ES-I3 (cell line): ENCODE measurements around the gene IKZF2.

Source experiments
- H3K36me3 ChIP-seq: 2 replicates; pipeline ENCODE4 v1.6.1; 2013; ENCODE audit warnings: mild to moderate bottlenecking, low read length, control low read depth, moderate library complexity; ENCODE audit not compliant: insufficient read depth
- H3K4me1 ChIP-seq: 2 replicates; pipeline ENCODE4 v1.6.1; 2013; ENCODE audit warnings: mild to moderate bottlenecking, control low read depth, low read length; ENCODE audit not compliant: insufficient read depth
- H3K9ac ChIP-seq: 2 replicates; pipeline ENCODE4 v1.6.1; 2013; ENCODE audit warnings: low read depth, mild to moderate bottlenecking, low read length, moderate library complexity
- H3K9me3 ChIP-seq: 2 replicates; pipeline ENCODE4 v1.6.1; 2013; ENCODE audit warnings: mild to moderate bottlenecking, low read length, moderate library complexity; ENCODE audit not compliant: control insufficient read depth, insufficient read depth

Gene IKZF2

DNA sequence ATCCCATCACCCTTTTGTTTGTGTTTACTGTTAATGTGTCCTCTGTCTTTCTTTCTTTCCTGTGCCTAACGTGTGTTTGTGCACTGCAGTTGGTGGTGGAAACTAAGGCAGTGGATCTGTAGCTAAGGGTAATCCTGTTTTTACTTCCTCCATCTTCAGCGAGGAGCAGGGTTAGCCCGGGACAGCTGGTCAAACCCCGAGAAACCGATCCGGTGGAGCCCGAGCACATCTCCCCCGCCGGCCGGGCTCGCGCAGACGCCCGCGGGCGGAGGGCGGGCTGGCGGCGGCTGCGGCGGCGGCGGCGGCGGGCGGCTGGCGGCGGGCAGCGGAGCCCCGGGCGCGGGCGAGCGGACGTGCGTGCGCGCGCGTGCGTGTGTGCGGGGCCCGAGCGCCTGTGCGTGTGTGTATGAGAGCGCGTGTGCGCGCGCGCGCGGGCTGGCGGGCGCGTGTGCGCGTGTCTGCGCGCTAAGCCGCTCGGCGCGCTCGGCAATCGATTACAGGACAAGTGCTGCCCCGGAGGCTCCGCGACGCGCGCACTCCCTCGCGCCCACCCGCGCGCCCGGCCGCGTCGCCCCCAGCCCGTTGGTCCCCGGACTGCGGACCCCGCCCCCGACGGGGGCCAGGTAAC is at the start of gene IKZF2:
TSS of gene IKZF2 (minus strand) at position 176 of the 628 bp plus-strand sequence. CDS start 2,983 bp downstream, outside the sequence.
- Histone ChIP-seq H3K4me1 (peaks cover 7% of the 10 kb centered on the region), H3K9me3 (no peaks in the 10 kb centered on the region), H3K36me3 (no peaks in the 10 kb centered on the region), H3K9ac (peak within 1 kb of the TSS; percentile 80)

GRCh38 chr2:213199871-213200270 is 48.5 kb upstream of the IKZF2 start:
- Histone ChIP-seq H3K36me3 (no peaks in the 10 kb centered on the region), H3K9me3 (0 out of 2 replicates have a peak, but pooled peaks cover 6% of the 10 kb centered on the region), H3K9ac (no peak overlapping the region), H3K4me1 (no peaks in the 10 kb centered on the region)

GRCh38 chr2:213189001-213189899 is 37.8 kb upstream of the IKZF2 start:
- peaks cover 6% of the 10 kb centered on the region; the same call in 1 of the 2 replicates for H3K4me1 ChIP-seq
- H3K36me3 ChIP-seq: no peaks in the 10 kb centered on the region
- H3K9ac ChIP-seq: peak overlapping the region; percentile 78
- 0 out of 2 replicates have a peak, but pooled peaks cover 7% of the 10 kb centered on the region for H3K9me3 ChIP-seq

DNA sequence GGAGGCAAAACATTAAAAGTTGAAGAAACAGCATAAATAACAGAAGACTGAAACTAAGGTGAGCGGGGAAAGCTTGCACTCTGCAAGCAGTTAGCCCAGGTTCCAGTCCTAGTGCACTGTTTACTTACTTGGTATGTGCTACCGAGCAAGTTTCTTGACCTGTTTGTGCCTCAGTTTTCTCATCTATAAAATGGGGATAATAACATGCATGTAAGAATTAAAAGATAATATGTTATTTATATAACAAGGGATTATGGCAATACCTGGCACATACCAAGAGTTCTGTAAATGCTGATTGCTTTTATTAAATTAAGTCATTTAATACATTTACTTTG is 37.1 kb upstream of the IKZF2 start:
- Histone ChIP-seq H3K9me3 (0 out of 2 replicates have a peak, but pooled peaks cover 7% of the 10 kb centered on the region), H3K9ac (no peak overlapping the region; the same call in 1 of the 2 replicates), H3K36me3 (no peaks in the 10 kb centered on the region), H3K4me1 (peaks cover 6% of the 10 kb centered on the region; the same call in 1 of the 2 replicates)

- no peaks in the 10 kb centered on the region for H3K36me3 ChIP-seq
- peaks cover 6% of the 10 kb centered on the region; the same call in 1 of the 2 replicates for H3K4me1 ChIP-seq
- 0 out of 2 replicates have a peak, but pooled peaks cover 7% of the 10 kb centered on the region for H3K9me3 ChIP-seq
- H3K9ac ChIP-seq: no peak overlapping the region; the same call in 1 of the 2 replicates
Observed at GRCh38 chr2:213187833-213188532, 36.6 kb upstream of the IKZF2 start.

- Histone ChIP-seq H3K4me1 (peaks cover 11% of the 10 kb centered on the region), H3K9ac (no peak overlapping the region), H3K9me3 (0 out of 2 replicates have a peak, but pooled peaks cover 7% of the 10 kb centered on the region), H3K36me3 (no peaks in the 10 kb centered on the region)
Observed at GRCh38 chr2:213187386-213187785, 36.0 kb upstream of the IKZF2 start.

DNA sequence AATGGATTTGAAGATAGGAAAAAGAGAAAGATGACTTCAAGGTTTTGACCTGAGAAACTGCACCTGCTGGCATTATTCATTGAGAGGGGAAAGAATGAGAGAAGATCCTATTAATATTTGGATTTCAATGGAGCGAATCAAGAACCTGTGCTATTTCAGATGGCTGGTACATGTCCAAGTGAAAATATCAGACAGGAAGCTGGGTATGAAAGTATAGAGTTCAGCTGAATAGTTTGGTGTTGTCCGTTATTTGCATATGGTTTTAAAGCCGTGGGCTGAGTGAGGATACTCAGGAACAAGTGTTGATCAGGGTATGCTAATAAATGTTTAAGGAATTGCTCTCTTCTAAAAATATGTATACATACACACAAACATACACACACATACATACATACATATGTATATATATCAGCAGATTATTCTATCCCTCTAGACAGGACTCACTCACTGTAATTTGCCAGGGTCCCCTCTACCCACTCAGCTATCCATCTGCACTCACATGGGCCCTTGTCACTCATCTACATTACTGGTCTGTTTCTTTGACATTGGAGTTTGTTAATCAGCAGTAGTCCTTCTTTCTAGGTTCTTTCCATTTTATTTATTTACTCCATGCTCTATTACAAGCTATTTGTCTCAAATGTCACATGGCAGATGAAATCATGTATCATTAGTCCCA is 33.9 kb upstream of the IKZF2 start:
- Histone ChIP-seq H3K36me3 (no peaks in the 10 kb centered on the region), H3K9me3 (no peaks in the 10 kb centered on the region), H3K9ac (no peak overlapping the region), H3K4me1 (peaks cover 20% of the 10 kb centered on the region)

GRCh38 chr2:213181712-213182111 is 30.3 kb upstream of the IKZF2 start:
- H3K9ac ChIP-seq: no peak overlapping the region
- H3K9me3 ChIP-seq: peaks cover 2% of the 10 kb centered on the region; the same call in 1 of the 2 replicates
- H3K4me1 ChIP-seq: peaks cover 14% of the 10 kb centered on the region
- H3K36me3 ChIP-seq: no peaks in the 10 kb centered on the region

GRCh38 chr2:213177679-213178078 is 26.3 kb upstream of the IKZF2 start:
- H3K36me3 ChIP-seq: no peaks in the 10 kb centered on the region
- H3K9me3 ChIP-seq: peaks cover 4% of the 10 kb centered on the region; the same call in 1 of the 2 replicates
- H3K4me1 ChIP-seq: peaks cover 12% of the 10 kb centered on the region
- no peak overlapping the region for H3K9ac ChIP-seq

DNA sequence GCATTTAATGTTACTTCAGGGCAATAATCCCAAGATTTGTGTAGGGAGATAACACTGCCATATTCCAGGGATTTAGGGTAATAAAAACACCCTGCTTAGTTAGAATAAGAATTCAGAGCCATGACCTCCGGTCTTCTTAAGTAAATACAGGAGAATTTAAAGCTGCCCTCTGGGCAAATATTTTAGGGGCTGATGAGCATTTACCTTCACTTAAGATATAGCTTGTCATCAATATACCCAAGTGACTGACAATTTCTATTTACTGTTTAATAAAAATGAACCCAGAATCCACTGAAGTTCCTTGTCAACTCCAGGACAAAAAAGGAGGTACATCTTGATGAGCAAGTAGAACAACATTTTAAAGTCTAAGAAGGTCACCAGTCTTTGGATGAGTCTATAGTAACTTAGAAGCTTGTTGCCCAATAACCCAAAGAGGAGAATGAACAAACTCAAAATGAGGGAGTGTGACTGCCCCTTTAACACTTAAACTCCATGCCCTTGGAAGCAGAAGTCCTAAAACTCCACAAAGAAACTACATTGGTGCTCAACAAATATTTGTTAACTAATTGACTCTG is 24.3 kb upstream of the IKZF2 start:
- H3K36me3 ChIP-seq: no peaks in the 10 kb centered on the region
- H3K9ac ChIP-seq: no peak overlapping the region
- peaks cover 4% of the 10 kb centered on the region; the same call in 1 of the 2 replicates for H3K9me3 ChIP-seq
- no peaks in the 10 kb centered on the region for H3K4me1 ChIP-seq

DNA sequence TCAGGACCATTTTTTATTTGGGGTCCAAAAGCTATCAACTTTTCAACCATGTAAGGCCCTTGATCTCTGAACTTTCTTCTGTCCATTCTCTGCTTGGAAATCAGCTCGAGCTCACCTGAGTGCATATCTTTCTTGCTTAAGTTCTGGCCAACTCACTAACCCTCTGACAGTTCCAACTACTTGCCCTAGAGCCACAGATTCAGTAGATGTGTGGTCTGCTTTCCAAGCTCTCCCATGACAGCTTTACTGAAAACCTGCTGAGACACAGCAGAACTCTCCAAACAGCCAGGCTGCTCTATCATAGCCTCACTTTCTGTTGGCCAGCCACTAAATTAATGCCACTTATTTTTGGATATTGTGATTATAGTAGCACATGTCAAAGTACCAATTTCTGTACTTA is 21.2 kb upstream of the IKZF2 start:
- H3K9me3 ChIP-seq: peaks cover 4% of the 10 kb centered on the region; the same call in 1 of the 2 replicates
- H3K4me1 ChIP-seq: no peaks in the 10 kb centered on the region
- no peaks in the 10 kb centered on the region for H3K36me3 ChIP-seq
- H3K9ac ChIP-seq: no peak overlapping the region

DNA sequence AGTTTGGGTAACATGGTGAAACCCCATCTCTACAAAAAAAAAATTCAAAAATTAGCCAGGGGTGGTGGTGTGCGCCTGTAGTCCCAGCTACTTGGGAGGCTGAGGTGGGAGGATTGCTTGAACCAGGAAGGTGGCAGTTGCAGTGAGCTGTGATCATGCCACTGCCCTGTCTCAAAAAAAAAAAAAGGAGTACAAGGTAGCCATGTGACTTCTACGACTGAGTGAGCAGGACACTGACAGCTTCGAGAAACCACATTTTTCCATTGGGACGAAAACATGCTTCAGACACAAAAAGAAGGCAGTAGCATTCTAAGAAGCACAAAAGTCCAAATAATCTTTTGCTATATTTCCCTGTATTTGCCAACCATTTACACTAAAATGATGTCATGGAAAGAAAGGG is 19.7 kb upstream of the IKZF2 start:
- no peaks in the 10 kb centered on the region for H3K9me3 ChIP-seq
- H3K9ac ChIP-seq: no peak overlapping the region
- H3K36me3 ChIP-seq: no peaks in the 10 kb centered on the region
- H3K4me1 ChIP-seq: no peaks in the 10 kb centered on the region

GRCh38 chr2:213167271-213167930 is 16.0 kb upstream of the IKZF2 start:
- Histone ChIP-seq H3K36me3 (no peaks in the 10 kb centered on the region), H3K9me3 (no peaks in the 10 kb centered on the region), H3K4me1 (no peaks in the 10 kb centered on the region), H3K9ac (no peak overlapping the region)
